ENCODE measurements around the gene ISM1. TPM values are rescaled to one million over a fixed set of nuclear protein-coding genes. Genes with fewer than 3 reads are reported as not detected.

The ISM1 gene
- total RNA-seq, 1 donor from 2014 or later = 0.98 TPM

GRCh38 chr20:13200767-13201500 lies 20.1 kb upstream of the ISM1 start:
- Histone ChIP-seq H3K4me3 (ENCODE audit: insufficient read depth, low read depth, low read length) (no peak overlapping the region), H3K27me3 (ENCODE audit: insufficient read depth, low read length) (peaks cover 2% of the 10 kb centered on the region), H2AFZ (ENCODE audit: low read depth, low read length) (no peak overlapping the region), H3K4me1 (ENCODE audit: insufficient read depth, low read length) (no peaks in the 10 kb centered on the region), H4K20me1 (ENCODE audit: insufficient read depth, low read length) (no peaks in the 10 kb centered on the region), H3K9me3 (ENCODE audit: insufficient read depth, low read depth, low read length) (no peaks in the 10 kb centered on the region), H3K4me2 (ENCODE audit: low read length) (no peak overlapping the region), H3K36me3 (ENCODE audit: insufficient read depth, low read length) (no peaks in the 10 kb centered on the region), H3K9ac (ENCODE audit: low read length) (no peak overlapping the region), H3K27ac (ENCODE audit: low read depth, low read length) (no peak overlapping the region), H3K79me2 (ENCODE audit: insufficient read depth, low read length) (no peaks in the 10 kb centered on the region)
- TF ChIP-seq, protein P1, sequence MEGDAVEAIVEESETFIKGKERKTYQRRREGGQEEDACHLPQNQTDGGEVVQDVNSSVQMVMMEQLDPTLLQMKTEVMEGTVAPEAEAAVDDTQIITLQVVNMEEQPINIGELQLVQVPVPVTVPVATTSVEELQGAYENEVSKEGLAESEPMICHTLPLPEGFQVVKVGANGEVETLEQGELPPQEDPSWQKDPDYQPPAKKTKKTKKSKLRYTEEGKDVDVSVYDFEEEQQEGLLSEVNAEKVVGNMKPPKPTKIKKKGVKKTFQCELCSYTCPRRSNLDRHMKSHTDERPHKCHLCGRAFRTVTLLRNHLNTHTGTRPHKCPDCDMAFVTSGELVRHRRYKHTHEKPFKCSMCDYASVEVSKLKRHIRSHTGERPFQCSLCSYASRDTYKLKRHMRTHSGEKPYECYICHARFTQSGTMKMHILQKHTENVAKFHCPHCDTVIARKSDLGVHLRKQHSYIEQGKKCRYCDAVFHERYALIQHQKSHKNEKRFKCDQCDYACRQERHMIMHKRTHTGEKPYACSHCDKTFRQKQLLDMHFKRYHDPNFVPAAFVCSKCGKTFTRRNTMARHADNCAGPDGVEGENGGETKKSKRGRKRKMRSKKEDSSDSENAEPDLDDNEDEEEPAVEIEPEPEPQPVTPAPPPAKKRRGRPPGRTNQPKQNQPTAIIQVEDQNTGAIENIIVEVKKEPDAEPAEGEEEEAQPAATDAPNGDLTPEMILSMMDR (IDR thresholded peaks at IDR 0.05; ENCODE audit: insufficient read depth, low read depth, low read length) = no peak
- TF ChIP-seq EZH2 (IDR thresholded peaks at IDR 0.05; ENCODE audit: insufficient read depth, low read length) = no peak
- Mint-ChIP-seq H3K4me3 (ENCODE audit: unreplicated experiment) (no peak overlapping the region), H3K27ac (ENCODE audit: unreplicated experiment) (no peak overlapping the region), H3K36me3 (ENCODE audit: low read depth, unreplicated experiment) (no peaks in the 10 kb centered on the region), H3K27me3 (ENCODE audit: low read depth, unreplicated experiment) (peaks cover 2% of the 10 kb centered on the region), H3K4me1 (ENCODE audit: low read depth, unreplicated experiment) (no peaks in the 10 kb centered on the region), H3K9me3 (ENCODE audit: unreplicated experiment) (peaks cover 2% of the 10 kb centered on the region)
- DNase-seq (ENCODE audit: low read depth) (no peak), FAIRE-seq (no peak)

GRCh38 chr20:13202565-13202964 lies 18.5 kb upstream of the ISM1 start:
- Mint-ChIP-seq H3K9me3 (ENCODE audit: unreplicated experiment) (peaks cover 2% of the 10 kb centered on the region), H3K4me3 (ENCODE audit: unreplicated experiment) (no peak overlapping the region), H3K4me1 (ENCODE audit: low read depth, unreplicated experiment) (no peaks in the 10 kb centered on the region), H3K27ac (ENCODE audit: unreplicated experiment) (no peak overlapping the region), H3K27me3 (ENCODE audit: low read depth, unreplicated experiment) (peaks cover 2% of the 10 kb centered on the region), H3K36me3 (ENCODE audit: low read depth, unreplicated experiment) (no peaks in the 10 kb centered on the region)
- Histone ChIP-seq H3K4me3 (ENCODE audit: insufficient read depth, low read depth, low read length) (no peak overlapping the region), H3K27ac (ENCODE audit: low read depth, low read length) (no peak overlapping the region), H3K4me2 (ENCODE audit: low read length) (no peak overlapping the region), H2AFZ (ENCODE audit: low read depth, low read length) (no peak overlapping the region), H3K27me3 (ENCODE audit: insufficient read depth, low read length) (peaks cover 2% of the 10 kb centered on the region), H3K9me3 (ENCODE audit: insufficient read depth, low read depth, low read length) (no peaks in the 10 kb centered on the region), H3K9ac (ENCODE audit: low read length) (no peak overlapping the region), H3K36me3 (ENCODE audit: insufficient read depth, low read length) (no peaks in the 10 kb centered on the region), H3K79me2 (ENCODE audit: insufficient read depth, low read length) (no peaks in the 10 kb centered on the region), H3K4me1 (ENCODE audit: insufficient read depth, low read length) (no peaks in the 10 kb centered on the region), H4K20me1 (ENCODE audit: insufficient read depth, low read length) (no peaks in the 10 kb centered on the region)
- FAIRE-seq (no peak), DNase-seq (ENCODE audit: low read depth) (no peak)
- no peak for TF ChIP-seq EZH2 (IDR thresholded peaks at IDR 0.05; ENCODE audit: insufficient read depth, low read length)
- TF ChIP-seq, protein P1 (IDR thresholded peaks at IDR 0.05; ENCODE audit: insufficient read depth, low read depth, low read length) = no peak

DNA sequence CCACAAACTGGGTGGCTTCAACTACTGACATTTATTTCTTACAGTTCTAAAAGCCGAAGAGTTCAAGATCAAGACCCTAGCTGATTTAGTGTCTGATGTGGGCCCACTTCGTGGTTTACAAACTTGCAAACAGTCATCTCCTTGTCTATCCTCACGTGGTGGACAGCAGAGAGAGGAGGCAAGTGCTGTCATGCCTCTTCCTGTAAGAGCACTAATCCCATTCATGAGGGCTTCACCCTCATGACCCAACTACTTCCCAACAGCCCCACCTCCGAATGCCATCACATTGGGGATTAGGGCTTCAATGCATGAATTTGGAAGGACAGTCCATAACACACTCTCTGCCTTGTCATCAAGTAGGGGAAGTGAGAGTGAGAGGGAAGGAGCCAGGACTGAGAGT lies 15.6 kb upstream of the ISM1 start:
- Histone ChIP-seq H3K9me3 (ENCODE audit: insufficient read depth, low read depth, low read length) (no peaks in the 10 kb centered on the region), H3K9ac (ENCODE audit: low read length) (no peak overlapping the region), H3K36me3 (ENCODE audit: insufficient read depth, low read length) (no peaks in the 10 kb centered on the region), H4K20me1 (ENCODE audit: insufficient read depth, low read length) (no peaks in the 10 kb centered on the region), H3K27ac (ENCODE audit: low read depth, low read length) (no peak overlapping the region), H2AFZ (ENCODE audit: low read depth, low read length) (no peak overlapping the region), H3K27me3 (ENCODE audit: insufficient read depth, low read length) (no peaks in the 10 kb centered on the region), H3K4me3 (ENCODE audit: insufficient read depth, low read depth, low read length) (no peak overlapping the region), H3K4me2 (ENCODE audit: low read length) (no peak overlapping the region), H3K4me1 (ENCODE audit: insufficient read depth, low read length) (no peaks in the 10 kb centered on the region), H3K79me2 (ENCODE audit: insufficient read depth, low read length) (no peaks in the 10 kb centered on the region)
- H3K4me1 Mint-ChIP-seq (ENCODE audit: low read depth, unreplicated experiment) = no peaks in the 10 kb centered on the region
- DNase-seq (ENCODE audit: low read depth) (no peak), FAIRE-seq (no peak)
- no peak overlapping the region for H3K4me3 Mint-ChIP-seq (ENCODE audit: unreplicated experiment)
- peaks cover 2% of the 10 kb centered on the region for H3K27me3 Mint-ChIP-seq (ENCODE audit: low read depth, unreplicated experiment)
- H3K9me3 Mint-ChIP-seq (ENCODE audit: unreplicated experiment) = peaks cover 2% of the 10 kb centered on the region
- no peaks in the 10 kb centered on the region for H3K36me3 Mint-ChIP-seq (ENCODE audit: low read depth, unreplicated experiment)
- TF ChIP-seq, protein P1 (IDR thresholded peaks at IDR 0.05; ENCODE audit: insufficient read depth, low read depth, low read length) = no peak
- no peak for TF ChIP-seq EZH2 (IDR thresholded peaks at IDR 0.05; ENCODE audit: insufficient read depth, low read length)
- no peak overlapping the region for H3K27ac Mint-ChIP-seq (ENCODE audit: unreplicated experiment)
